ENCODE results near the gene LRRC61.
"Not testable (repeated sequence)": the region's sequence is repeated elsewhere in the genome, so short reads cannot be mapped to it uniquely, and the experiment has no call there.

LRRC61 gene

DNA sequence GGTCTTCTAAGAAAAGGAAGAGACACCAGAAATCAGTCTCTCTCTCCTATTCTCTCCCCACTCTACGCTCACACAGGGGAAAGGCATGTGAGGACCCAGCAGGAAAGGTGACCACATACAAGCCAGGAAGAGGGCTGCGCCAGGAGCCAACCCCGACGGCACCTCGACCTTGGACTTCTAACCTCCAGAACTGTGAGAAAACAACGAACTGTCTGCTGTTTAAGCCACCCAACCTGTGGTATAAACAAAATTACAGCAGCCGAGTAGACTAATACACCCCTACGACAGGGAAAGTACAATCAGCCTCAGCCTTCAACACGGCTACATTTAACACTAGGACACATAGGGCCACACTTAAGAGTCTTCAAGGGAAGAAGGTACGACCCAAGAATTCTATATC is 26.4 kb upstream of the LRRC61 start:
- H3K27ac ChIP-seq; DNase-seq (ENCODE audit: low spot score); POLR2A ChIA-PET (ENCODE audit: low non-redundant PET); CTCF ChIA-PET: not testable (repeated sequence)

DNA sequence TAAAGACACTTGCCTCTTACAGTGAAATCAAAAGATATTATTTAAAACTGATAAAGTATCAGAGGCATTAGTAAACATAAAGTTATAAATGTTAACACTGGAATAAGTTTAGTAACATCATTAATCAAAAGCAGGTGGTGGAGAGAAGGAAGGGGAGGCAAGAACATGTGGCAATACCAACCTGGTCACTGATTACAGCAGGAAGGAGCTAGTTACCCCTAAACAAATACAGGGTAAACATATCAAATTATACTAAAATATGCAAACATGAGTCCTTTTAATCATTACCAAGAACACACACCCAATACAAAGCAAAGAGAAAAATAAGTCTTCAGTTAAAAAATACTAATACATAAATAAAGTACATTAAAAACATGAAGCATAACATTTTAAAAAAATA is 25.2 kb upstream of the LRRC61 start:
- DNase-seq (ENCODE audit: low spot score); CTCF ChIA-PET; H3K27ac ChIP-seq; POLR2A ChIA-PET (ENCODE audit: low non-redundant PET): not testable (repeated sequence)

DNA sequence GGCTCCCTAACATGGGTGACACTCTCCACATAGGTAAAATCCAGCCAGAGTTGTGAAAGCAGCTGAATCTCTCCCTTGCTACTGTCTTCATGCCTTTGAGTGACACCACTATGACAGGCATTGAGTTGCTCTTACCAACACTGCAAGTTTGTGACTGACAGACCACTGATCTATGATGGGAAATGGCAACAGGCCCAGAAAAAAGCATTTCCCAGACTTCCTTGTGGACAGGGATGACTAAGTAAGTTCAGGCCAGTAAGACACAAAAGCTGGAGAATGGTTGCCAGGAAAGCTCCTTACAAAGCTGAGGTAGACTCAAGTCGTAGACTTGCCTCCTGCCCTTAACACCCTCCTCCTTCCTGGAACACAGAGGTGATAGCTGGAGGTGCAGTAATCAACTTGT is 20.2 kb upstream of the LRRC61 start:
- DNase-seq (ENCODE audit: low spot score); CTCF ChIA-PET; POLR2A ChIA-PET (ENCODE audit: low non-redundant PET); H3K27ac ChIP-seq: not testable (repeated sequence)

DNA sequence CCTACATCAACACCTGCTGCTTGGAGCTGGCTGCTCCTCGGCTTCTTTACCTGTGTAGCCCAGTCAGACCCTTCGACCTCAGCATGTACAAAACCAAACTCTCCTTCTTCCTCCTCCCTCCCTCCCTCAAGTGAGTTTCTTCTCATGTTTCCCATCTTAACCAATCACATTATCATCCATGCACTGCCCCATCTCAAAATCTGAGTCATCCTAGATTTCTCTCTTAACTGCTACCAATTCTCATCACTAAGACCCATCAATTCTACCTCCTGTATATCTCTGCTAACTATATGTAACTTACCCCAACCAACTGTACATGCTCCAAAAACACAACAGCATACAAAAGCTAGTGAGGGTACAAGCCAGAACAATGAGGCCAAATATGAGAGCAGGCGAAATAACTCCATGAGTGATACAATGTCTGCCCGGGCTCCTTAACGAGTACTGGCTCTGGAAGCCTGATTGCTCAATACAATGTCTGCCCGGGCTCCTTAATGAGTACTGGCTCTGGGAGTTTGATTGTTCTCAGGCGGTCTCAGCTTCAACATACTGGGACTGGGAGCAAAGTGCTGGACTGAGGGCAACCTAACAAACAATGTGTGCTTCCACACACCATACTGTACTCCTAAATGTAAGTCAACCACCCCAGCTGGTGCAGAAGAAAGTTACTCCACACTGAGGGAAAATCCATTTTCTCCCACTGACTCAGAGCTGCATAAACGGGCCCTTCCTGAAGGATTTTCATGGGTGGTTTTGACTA is 18.5 kb upstream of the LRRC61 start:
- CTCF ChIA-PET; H3K27ac ChIP-seq; DNase-seq (ENCODE audit: low spot score); POLR2A ChIA-PET (ENCODE audit: low non-redundant PET): not testable (repeated sequence)

DNA sequence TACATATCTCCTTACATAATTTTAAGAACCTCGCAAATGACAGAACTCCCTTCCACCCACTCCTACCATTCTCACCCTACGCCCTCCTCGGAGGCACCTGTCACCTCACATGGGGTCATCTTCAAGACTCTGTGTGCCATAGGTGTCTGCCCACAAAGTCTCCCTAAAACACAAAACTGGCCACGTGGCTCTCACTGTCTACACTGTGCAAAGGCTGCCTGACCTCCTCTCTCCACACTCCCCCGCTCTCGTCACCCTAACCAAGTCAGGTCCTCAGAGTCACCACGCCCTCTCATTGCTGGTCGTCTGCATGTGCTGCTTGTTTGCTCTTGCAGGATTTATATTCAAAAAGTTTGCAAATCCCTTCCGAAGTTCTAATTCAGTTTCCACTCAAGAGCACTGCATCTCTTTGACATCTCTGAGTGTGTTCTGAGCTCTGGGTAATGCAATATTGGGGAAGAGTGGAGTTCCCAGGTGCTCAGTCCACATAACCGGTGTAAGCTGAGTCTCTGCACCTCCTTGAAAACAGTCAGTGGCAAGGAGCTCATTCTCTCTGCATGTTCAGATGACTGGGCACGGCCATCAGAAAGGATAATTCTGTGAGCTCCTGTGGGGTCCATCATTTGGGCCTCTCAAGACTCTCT is 17.8 kb upstream of the LRRC61 start:
- DNase-seq (ENCODE audit: low spot score); H3K27ac ChIP-seq; POLR2A ChIA-PET (ENCODE audit: low non-redundant PET); CTCF ChIA-PET: not testable (repeated sequence)

DNA sequence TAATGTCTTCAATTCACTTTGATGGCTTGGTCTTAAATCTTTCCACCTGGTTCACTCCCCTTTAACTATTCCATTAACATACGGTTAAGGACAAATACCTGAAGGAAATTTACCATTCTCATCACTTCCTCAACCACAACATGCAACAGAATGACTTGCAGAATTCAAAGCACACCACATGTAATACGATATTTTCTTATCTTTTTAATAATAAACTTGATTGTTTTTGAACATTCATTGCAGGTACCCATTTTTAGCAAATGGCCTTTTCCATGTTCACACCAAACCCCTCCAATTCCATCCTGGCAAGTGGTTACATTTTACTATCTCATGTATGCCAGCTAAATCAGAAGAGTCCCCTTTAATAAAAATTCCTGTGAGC is 17.3 kb upstream of the LRRC61 start:
- CTCF ChIA-PET; H3K27ac ChIP-seq; POLR2A ChIA-PET (ENCODE audit: low non-redundant PET); DNase-seq (ENCODE audit: low spot score): not testable (repeated sequence)

DNA sequence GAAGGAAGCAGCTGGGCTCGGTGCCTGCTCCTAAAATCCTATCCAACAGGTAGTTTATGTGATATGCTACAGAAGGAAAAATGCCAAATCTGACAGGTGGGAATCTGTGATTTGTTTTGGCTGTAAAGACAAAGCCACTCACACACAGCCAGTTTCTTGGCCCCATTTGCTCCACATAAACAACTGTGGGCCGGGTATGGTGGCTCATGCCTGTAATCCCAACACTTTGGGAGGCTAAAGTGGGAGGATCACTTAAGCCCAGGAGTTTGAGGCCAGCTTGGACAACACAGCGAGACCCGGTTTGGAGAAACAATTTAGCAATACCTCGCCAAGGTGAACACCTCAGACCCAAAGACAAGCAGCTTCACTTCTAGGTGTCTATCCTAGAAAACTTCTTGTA is 16.8 kb upstream of the LRRC61 start:
- CTCF ChIA-PET, result not testable (repeated sequence)

DNA sequence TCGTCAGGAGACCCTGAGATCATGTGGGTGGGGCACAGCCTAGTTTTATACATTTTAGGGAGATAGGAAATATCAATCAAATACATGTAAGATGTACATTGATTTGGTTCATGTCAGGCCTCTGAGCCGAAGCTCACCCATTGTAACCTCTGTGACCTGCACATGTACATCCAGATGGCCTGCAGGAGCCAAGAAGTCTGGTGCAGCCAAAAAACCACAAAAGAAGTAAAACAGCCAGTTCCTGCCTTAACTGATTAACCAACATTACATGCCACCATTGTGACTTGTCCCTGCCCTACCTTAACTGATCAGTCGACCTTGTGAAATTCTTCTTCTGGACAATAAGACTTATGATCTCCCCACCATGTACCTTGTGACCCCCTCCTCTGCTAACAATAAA is 16.0 kb upstream of the LRRC61 start:
- H3K27ac ChIP-seq, result no peak overlapping the region
- ChIA-PET POLR2A (ENCODE audit: low non-redundant PET) (no interaction called here), CTCF (interaction anchor here (0.6 kb wide), 1 partner anchor 59 kb away, joined by 4 read pairs; no protein-coding TSS in a partner anchor)
- TF ChIP-seq, protein P1, sequence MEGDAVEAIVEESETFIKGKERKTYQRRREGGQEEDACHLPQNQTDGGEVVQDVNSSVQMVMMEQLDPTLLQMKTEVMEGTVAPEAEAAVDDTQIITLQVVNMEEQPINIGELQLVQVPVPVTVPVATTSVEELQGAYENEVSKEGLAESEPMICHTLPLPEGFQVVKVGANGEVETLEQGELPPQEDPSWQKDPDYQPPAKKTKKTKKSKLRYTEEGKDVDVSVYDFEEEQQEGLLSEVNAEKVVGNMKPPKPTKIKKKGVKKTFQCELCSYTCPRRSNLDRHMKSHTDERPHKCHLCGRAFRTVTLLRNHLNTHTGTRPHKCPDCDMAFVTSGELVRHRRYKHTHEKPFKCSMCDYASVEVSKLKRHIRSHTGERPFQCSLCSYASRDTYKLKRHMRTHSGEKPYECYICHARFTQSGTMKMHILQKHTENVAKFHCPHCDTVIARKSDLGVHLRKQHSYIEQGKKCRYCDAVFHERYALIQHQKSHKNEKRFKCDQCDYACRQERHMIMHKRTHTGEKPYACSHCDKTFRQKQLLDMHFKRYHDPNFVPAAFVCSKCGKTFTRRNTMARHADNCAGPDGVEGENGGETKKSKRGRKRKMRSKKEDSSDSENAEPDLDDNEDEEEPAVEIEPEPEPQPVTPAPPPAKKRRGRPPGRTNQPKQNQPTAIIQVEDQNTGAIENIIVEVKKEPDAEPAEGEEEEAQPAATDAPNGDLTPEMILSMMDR (conservative IDR thresholded peaks at IDR 0.05; ENCODE audit: low read depth), result no peak
- no peak for DNase-seq (ENCODE audit: low spot score)

More for the DNA sequence above, 16.8 kb upstream of the LRRC61 start:
- H3K27ac ChIP-seq; DNase-seq (ENCODE audit: low spot score); POLR2A ChIA-PET (ENCODE audit: low non-redundant PET): not testable (repeated sequence)

DNA sequence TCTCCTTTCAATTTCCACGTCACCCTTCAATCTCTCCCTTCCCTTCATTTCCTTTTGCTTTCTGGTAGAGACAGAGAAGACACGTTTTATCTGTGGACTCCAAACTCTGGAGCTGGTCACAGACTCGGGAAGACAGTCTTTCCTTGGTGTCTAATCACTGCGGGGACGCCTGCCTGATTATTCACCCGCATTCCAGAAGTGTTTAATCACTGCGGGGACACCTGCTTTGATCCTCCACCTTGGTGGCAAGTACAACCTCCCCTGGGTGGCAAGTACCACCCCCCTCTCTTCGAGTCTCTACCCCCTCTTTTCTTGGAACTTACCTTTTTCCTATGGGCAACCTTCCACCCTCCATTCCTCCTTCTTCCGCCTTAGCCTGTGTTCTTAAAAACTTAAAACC is 15.3 kb upstream of the LRRC61 start:
- TF ChIP-seq, protein P1 (conservative IDR thresholded peaks at IDR 0.05; ENCODE audit: low read depth), result no peak
- POLR2A ChIA-PET (ENCODE audit: low non-redundant PET), result no interaction called here
- H3K27ac ChIP-seq, result no peak overlapping the region
- DNase-seq (ENCODE audit: low spot score), result no peak
- CTCF ChIA-PET, result interaction anchor here (0.6 kb wide), 1 partner anchor 59 kb away, joined by 4 read pairs; no protein-coding TSS in a partner anchor

DNA sequence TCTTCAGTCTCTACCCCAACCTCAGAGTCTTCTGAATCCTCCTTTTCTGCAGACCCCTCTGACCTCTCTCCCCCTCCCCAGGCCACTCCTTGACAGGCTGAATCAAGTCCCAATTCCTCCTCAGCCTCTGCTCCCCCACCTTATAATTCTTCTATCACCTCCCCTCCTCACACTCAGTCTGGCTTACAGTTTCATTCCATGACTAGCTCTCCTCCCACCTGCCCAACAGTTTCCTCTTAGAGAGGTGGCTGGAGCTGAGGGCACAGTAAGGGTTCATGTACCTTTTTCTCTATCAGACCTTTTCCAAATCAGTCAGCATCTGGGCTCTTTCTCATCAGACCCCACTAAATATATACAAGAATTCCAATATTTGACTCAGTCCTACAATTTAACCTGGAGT is 14.6 kb upstream of the LRRC61 start:
- H3K27ac ChIP-seq, result no peak overlapping the region
- TF ChIP-seq, protein P1 (conservative IDR thresholded peaks at IDR 0.05; ENCODE audit: low read depth), result no peak
- no peak for DNase-seq (ENCODE audit: low spot score)
- ChIA-PET CTCF (no interaction called here), POLR2A (ENCODE audit: low non-redundant PET) (no interaction called here)

Data from RWPE1 (cell line).